HG03196 (cell line): Measurements from ENCODE around the gene ZBTB7A.
"Not testable (repeated sequence)": the region's sequence is repeated elsewhere in the genome, so short reads cannot be mapped to it uniquely, and the experiment has no call there.

Source experiments
- ATAC-seq: cut with Tn5 transposase; IDR thresholded peaks from one replicate; pipeline ENCODE4 v1.9.1; 2021; ENCODE audit not compliant: unreplicated experiment

Gene ZBTB7A

DNA sequence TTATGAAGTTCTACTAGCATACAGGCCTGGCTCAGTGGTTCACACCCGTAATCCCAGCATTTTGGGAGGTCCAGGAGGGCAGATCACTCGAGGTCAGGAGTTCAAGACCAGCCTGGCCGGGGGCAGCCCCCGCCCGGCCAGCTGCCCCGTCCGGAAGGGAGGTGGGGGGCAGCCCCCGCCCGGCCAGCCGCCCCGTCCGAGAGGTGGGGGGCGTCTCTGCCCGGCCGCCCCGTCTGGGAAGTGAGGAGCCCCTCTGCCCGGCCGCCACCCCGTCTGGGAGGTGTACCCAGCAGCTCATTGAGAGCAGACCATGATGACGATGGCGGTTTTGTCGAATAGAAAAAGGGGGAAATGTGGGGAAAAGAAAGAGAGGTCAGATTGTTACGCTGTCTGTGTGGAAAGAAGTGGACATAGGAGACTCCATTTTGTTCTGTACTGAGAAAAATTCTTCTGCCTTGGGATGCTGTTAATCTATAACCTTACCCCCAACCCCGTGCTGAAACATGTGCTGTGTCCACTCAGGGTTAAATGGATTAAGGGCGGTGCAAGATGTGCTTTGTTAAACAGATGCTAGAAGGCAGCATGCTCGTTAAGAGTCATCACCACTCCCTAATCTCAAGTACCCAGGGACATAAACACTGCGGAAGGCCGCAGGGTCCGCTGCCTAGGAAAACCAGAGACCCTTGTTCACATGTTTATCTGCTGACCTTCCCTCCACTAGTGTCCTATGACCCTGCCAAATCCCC lies 67.9 kb downstream of the ZBTB7A start:
- not testable (repeated sequence) for ATAC-seq

- no peak for ATAC-seq
Measured at GRCh38 chr19:3995607-3996006, 71.1 kb downstream of the ZBTB7A start.
